Measurements from ENCODE around the gene EXOSC6.
"Not testable (repeated sequence)": the region's sequence is repeated elsewhere in the genome, so short reads cannot be mapped to it uniquely, and the experiment has no call there.

Gene EXOSC6

GRCh38 chr16:70254180-70254964 is 2.6 kb upstream of the EXOSC6 start:
- no peak for DNase-seq

- DNase-seq, result no peak
Observed at GRCh38 chr16:70253291-70254106, 1.8 kb upstream of the EXOSC6 start.

- no peak for DNase-seq
Observed at GRCh38 chr16:70252355-70252988, 732 bp upstream of the EXOSC6 start.

DNA sequence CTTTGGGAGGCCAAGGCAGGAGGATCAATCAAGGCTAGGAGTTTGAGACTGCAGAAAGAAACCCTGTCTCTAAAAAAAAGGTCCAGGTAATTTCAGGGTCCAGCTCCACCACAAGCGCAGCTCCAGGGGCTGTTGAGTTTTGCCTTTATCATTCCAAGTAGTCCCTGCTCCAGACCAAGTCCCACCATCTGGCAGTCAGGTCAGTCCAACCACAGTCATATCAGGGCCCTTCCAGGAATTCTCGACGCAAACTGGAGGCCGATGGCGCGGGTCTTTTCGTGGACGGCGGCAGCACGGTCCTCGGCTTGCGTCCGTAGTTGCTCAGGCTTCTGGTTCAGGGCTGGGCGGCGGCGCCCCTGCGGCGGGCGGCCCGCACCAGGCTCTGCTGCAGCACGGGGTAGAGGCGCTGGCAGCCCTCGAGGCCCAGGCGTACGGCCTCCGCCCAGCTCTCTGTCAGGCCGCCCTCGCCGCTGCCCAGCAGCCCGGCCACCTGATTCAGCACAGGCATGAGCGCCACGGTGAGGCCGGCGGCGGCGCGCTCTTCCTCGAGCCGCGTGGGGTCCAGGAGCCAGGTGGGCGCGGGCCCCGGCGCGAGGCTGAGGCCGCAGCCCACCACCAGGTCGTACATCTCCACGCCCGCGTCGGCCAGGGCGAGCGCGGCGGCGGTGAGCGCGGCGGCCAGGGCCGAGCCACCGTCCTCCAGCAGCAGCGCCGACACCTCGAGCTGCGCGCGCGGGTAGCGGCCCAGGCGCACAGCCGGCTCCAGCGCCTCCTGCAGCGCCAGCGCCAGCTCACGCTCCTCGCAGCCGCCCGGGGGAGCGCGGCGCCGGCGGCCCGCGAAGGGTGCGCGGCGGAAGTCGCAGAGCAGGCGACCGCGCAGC is 752 bp downstream of the EXOSC6 start:
- DNase-seq, result no peak

GRCh38 chr16:70249697-70250096 is 2.0 kb downstream of the EXOSC6 start:
- not testable (repeated sequence) for DNase-seq

GRCh38 chr16:70238773-70239172 is 13.0 kb downstream of the EXOSC6 start:
- DNase-seq, result not testable (repeated sequence)

- not testable (repeated sequence) for DNase-seq
Observed at GRCh38 chr16:70231831-70232230, 19.9 kb downstream of the EXOSC6 start.

DNA sequence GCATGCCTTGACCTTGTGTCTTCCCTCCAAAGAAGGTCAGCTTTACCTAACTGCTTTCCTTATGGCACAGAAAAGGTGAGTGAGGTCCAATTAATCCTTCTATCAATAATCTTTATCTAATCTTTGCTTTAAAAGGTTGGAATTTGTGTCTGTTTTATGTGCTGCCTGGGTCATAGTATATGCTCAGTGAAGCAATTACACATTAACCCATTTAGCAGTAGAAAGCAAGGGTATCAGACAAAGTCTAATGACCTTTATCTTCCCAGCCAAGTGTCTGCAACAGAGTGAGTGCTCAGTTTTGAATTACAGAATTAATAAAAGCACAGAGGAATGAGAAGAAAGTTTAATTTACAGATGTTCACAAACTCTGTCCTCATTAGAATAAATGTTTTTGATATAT is 25.7 kb downstream of the EXOSC6 start:
- DNase-seq, result not testable (repeated sequence)

- not testable (repeated sequence) for DNase-seq
Observed at GRCh38 chr16:70225430-70225829, 26.3 kb downstream of the EXOSC6 start.

DNA sequence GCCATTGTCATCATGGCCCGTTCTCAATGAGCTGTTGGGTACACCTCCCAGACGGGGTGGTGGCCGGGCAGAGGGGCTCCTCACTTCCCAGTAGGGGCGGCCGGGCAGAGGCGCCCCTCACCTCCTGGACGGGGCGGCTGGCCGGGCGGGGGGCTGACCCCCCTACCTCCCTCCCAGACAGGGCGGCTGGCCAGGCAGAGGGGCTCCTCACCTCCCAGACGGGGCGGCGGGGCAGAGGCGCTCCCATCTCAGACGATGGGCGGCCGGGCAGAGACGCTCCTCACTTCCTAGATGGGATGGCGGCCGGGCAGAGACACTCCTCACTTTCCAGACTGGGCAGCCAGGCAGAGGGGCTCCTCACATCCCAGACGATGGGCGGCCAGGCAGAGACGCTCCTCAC is 27.1 kb downstream of the EXOSC6 start:
- DNase-seq, result not testable (repeated sequence)

GRCh38 chr16:70223971-70224513 is 27.7 kb downstream of the EXOSC6 start:
- not testable (repeated sequence) for DNase-seq

GRCh38 chr16:70223216-70223615 is 28.5 kb downstream of the EXOSC6 start:
- not testable (repeated sequence) for DNase-seq

DNA sequence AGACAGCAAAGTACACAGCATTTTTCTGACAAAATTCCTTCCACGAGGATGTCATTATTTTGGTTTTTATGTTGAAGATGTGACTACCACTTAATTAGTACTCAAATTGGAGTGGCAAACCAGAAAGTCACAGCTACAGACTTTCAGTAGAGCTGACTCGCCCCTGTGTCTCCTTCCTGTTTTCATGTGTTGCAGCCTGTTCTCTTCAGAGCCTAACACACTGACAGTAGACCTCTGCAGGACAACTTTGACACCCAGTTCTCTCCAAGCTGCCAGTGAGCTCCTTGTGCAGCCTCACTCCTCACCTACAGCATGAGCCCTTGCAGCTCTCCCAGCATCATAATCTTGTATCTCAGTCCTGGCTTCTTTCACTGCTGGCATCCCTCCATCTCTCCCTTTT is 29.2 kb downstream of the EXOSC6 start:
- DNase-seq, result not testable (repeated sequence)

DNA sequence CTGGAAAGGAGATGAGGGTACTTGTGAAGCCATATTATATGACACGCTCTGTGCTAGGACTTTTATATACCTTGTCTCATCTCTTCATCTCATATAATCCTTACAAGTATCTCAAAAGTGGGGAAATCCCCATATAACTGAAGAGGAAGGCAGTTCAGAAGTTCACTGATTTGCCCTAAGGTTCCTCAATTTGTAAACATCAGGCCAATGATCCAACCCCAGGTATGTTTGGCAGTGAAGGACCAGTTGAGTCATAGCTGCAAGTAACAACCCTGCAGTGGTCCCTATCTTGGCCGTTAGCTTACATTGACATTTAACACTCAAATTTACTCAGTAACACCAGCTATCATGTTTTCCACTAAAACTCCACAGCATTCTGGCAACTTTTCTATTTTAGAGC is 33.2 kb downstream of the EXOSC6 start:
- DNase-seq, result not testable (repeated sequence)

- DNase-seq, result not testable (repeated sequence)
Observed at GRCh38 chr16:70206382-70206781, 45.4 kb downstream of the EXOSC6 start.

GRCh38 chr16:70204668-70205405 is 46.9 kb downstream of the EXOSC6 start:
- DNase-seq, result not testable (repeated sequence)

DNA sequence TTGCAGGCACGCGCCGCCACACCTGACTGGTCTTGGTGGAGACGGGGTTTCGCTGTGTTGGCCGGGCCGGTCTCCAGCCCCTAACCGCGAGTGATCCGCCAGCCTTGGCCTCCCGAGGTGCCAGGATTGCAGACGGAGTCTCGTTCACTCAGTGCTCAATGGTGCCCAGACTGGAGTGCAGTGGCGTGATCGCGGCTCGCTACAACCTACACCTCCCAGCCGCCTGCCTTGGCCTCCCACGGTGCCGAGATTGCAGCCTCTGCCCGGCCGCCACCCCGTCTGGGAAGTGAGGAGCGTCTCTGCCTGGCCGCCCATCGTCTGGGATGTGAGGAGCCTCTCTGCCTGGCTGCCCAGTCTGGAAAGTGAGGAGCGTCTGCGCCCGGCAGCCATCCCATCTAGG is 47.7 kb downstream of the EXOSC6 start:
- DNase-seq, result not testable (repeated sequence)

DNA sequence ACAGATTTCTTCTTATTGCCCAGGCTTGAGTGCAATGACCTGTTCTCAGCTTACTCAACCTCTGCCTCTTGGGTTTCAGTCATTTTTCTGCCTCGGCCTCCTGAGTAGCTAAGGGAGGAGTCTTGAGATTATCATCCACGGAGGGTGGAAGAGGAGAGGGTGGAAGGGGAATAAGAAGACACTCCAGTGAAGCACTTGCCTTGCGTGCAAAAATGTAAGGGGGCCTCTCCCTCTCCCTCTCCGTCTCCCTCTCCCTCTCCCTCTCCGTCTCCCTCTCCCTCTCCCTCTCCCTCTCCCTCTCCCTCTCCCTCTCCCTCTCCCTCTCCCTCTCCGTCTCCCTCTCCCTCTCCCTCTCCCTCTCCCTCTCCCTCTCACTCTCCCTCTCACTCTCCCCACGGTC is 48.2 kb downstream of the EXOSC6 start:
- not testable (repeated sequence) for DNase-seq

- DNase-seq, result not testable (repeated sequence)
Observed at GRCh38 chr16:70200063-70200462, 51.7 kb downstream of the EXOSC6 start.

GRCh38 chr16:70199170-70199569 is 52.6 kb downstream of the EXOSC6 start:
- not testable (repeated sequence) for DNase-seq

DNA sequence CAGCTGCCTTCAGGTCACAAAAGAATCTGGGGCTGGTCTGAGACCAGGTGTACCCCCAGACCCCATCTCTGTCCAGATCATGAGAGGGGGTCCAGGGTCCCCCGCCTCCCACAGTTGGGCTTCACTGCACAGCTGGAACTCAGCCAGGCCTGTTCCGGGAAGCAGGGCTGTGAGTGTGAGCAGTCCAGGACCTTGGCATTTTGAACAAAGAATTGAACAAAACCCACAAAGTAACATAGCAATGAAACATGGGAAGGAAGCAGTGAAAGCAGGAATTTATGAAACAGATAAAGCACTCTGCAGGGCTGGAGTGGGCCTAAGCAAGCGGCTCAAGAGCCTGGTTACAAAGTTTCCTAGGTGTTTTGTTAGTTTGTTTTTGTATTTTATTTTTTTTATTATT is 53.1 kb downstream of the EXOSC6 start:
- DNase-seq, result not testable (repeated sequence)
